Testis (tissue), 3 donors: ENCODE measurements around the gene MYLK. TPM values are rescaled to one million over a fixed set of nuclear protein-coding genes. Genes with fewer than 3 reads are reported as not detected.
A peak's percentile ranks its signal among the peaks of the same experiment; 100 is the strongest.
"Not testable (repeated sequence)": the region's sequence is repeated elsewhere in the genome, so short reads cannot be mapped to it uniquely, and the experiment has no call there.

Experiments
- DNase-seq: peaks from one replicate; pipeline ENCODE4 v3.0.0-alpha.2; 2019
- H3K27ac ChIP-seq, 2 donors: fragments of 200-600 bp; sonication (generic); one replicate each; pipeline ENCODE4 v1.5.1; 2019
- H3K27me3 ChIP-seq: fragments of 200-600 bp; sonication (generic); one replicate; pipeline ENCODE4 v1.5.1; 2019
- H3K36me3 ChIP-seq: fragments of 200-600 bp; sonication (generic); one replicate; pipeline ENCODE4 v1.5.1; 2017; ENCODE audit warnings: low read depth; ENCODE audit errors: missing control alignments
- H3K4me1 ChIP-seq: fragments of 200-600 bp; sonication (generic); one replicate; pipeline ENCODE4 v1.5.1; 2019
- H3K4me3 ChIP-seq, 2 donors: fragments of 200-600 bp; sonication (generic); one replicate each; pipeline ENCODE4 v1.5.1; 2017 to 2019
- H3K9me3 ChIP-seq: fragments of 200-600 bp; sonication (generic); one replicate; pipeline ENCODE4 v1.5.1; 2017
- CTCF ChIP-seq, 3 experiments: fragments of 450-650 bp in 2 of 3; fragments of 200-600 bp in 1 of 3; sonication (generic) in 1 of 3; IDR thresholded peaks; one replicate each; pipeline ENCODE4 v1.5.1; 2016 to 2019; ENCODE audit warnings: antibody characterized with exemption in 3 of 3, mild to moderate bottlenecking in 2 of 3, moderate library complexity in 1 of 3
- POLR2A ChIP-seq: fragments of 450-650 bp; IDR thresholded peaks from one replicate; pipeline ENCODE4 v1.6.1; 2017; ENCODE audit warnings: antibody characterized with exemption, mild to moderate bottlenecking, moderate library complexity
- WGBS, 2 donors: methylation state at CpG; one replicate each; pipeline ENCODE4 v1.1.5; 2018; 5-methylcytosine and 5-hydroxymethylcytosine counted together
- intact Hi-C: fragments of 100-400 bp; cut with DNase I; formaldehyde crosslinking; loops from one replicate; pipeline ENCODE4 v1.15.1; 2023; ENCODE audit warnings: low total_unique reads
- polyA plus RNA-seq: library from polyadenylated mRNA; stranded (reverse); fragments of 350-450 nt; fragmentation: Illumina TruSeq; extraction: RNeasy Lipid Tissue Mini Kit (QIAGEN cat#74804); gene quantifications from one replicate; pipeline ENCODE4 v1.2.3, GENCODE V29; 2014; ENCODE audit warnings: low read depth, low replicate concordance; ENCODE audit not compliant: insufficient read depth
- total RNA-seq, 2 donors: library from RNA; depleted of rRNA; stranded (reverse); fragments of >200 nt; gene quantifications; one replicate each; pipeline ENCODE4 v1.2.3, GENCODE V29; 2016

The MYLK gene
- total and polyA plus RNA-seq, 3 donors from 2014 or later, result 130 to 168 (median 151) TPM

GRCh38 chr3:123723522-123724168 lies 160.5 kb downstream of the MYLK start:
- peak; percentile 78 to 97 (median 96) for TF ChIP-seq CTCF (IDR thresholded peaks at IDR 0.05)
- no peak for TF ChIP-seq POLR2A
- Histone ChIP-seq H3K4me1 (peaks cover 19% of the 10 kb centered on the region), H3K9me3 (no peaks in the 10 kb centered on the region), H3K36me3 (no peaks in the 10 kb centered on the region), H3K27ac (no peak overlapping the region), H3K4me3 (no peak overlapping the region), H3K27me3 (no peaks in the 10 kb centered on the region)
- WGBS, 2 donors, result 24 to 26% methylated on average over 9 of the region's 9 CpGs
- DNase-seq, result peak; percentile 80
- intact Hi-C loops, result no loop called here

DNA sequence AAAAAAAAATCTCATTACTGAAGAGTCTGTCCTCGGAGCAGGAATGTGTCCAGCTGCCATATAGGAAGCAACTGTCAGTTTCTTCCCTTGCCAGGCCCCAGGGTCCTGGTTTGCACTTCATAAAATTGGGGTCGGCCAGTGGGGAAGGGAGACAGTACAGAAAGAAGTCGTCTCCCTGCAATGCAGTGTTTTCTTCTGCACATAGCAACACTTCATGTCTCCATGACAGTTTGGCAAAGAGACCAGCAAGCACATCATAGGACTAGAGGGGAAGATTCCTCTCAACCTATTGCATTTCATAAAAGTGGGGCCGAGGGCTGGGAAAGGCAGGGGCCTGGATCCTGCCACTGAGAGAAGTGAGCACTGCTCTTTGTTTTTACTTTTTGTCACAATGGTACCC lies 161.1 kb downstream of the MYLK start:
- WGBS, 2 donors, result 59 to 62% methylated on average over 4 of the region's 4 CpGs
- TF ChIP-seq CTCF (IDR thresholded peaks at IDR 0.05) (no peak), POLR2A (no peak)
- intact Hi-C loops, result no loop called here
- no peaks in the 10 kb centered on the region for H3K9me3 ChIP-seq
- no peaks in the 10 kb centered on the region for H3K36me3 ChIP-seq
- no peak for DNase-seq
- no peak overlapping the region for H3K4me3 ChIP-seq
- H3K27me3 ChIP-seq, result no peaks in the 10 kb centered on the region
- peaks cover 19% of the 10 kb centered on the region for H3K4me1 ChIP-seq
- no peak overlapping the region for H3K27ac ChIP-seq

GRCh38 chr3:123722456-123722855 lies 161.7 kb downstream of the MYLK start:
- no peak overlapping the region for H3K27ac ChIP-seq
- H3K36me3 ChIP-seq, result no peaks in the 10 kb centered on the region
- no peaks in the 10 kb centered on the region for H3K27me3 ChIP-seq
- H3K4me3 ChIP-seq, result no peak overlapping the region
- 46 to 48% methylated on average over 5 of the region's 5 CpGs for whole genome bisulfite sequencing, 2 donors
- H3K4me1 ChIP-seq, result peaks cover 19% of the 10 kb centered on the region
- TF ChIP-seq CTCF (IDR thresholded peaks at IDR 0.05) (no peak), POLR2A (no peak)
- H3K9me3 ChIP-seq, result no peaks in the 10 kb centered on the region
- DNase-seq, result no peak
- intact Hi-C loops, result no loop called here

DNA sequence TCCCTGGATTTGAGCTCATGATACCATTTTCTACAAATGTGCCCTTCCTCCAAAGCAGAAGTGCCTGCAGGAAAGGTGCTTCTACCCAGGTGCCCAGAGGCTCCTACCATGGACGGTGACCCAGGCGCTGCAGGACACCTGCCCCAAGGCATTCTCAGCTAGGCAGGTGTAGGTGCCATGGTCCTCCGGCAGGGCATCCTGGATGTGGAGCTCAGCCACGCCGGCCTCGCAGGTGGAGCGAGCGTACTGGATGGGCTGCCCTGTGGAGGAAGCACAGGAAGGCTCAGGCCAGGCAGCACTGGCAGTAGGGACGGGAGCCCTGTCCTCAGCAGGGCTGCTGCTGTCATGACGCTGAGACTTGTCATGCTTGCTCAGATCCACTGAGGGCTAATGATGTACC lies 162.1 kb downstream of the MYLK start:
- intact Hi-C loops, result no loop called here

DNA sequence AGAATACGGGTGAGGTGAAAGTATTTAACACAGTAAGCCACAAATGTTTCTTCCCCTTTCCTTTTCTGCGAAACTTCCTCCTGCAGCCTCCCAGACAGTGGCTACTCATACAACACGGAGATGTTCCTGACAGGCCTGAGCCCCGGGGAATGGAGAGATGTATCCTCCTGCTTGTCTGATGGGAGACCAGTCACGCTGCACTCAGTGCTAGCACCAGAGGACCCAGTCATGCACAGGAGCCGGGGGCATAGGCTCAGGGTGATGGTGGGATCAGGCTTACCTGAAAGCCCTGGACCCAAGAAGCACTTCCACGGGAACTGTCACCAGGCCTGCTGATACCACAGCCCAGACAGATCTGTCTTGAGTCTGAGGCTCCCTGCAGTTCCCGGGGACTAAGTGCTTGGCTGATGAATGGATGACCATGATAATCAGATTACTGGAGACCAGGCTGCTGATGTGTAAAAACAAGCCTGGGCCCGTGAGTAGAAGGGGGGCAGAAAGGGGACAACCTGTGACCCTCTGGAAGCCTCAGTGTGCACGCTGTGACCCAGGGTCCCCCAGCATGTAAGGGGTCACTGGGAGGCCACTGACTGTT lies 162.9 kb downstream of the MYLK start:
- H3K27ac ChIP-seq, result peak overlapping the region in 1 of 2 donors; percentile 74
- not testable (repeated sequence) for H3K27me3 ChIP-seq
- WGBS, 2 donors, result 56 to 73% methylated on average over 5 to 9 of the region's 10 CpGs

More for the DNA sequence above, 162.1 kb downstream of the MYLK start:
- Histone ChIP-seq H3K9me3 (no peaks in the 10 kb centered on the region), H3K4me3 (no peak overlapping the region), H3K27me3 (no peaks in the 10 kb centered on the region), H3K27ac (no peak overlapping the region), H3K36me3 (no peaks in the 10 kb centered on the region), H3K4me1 (peaks cover 19% of the 10 kb centered on the region)
- TF ChIP-seq POLR2A (no peak), CTCF (IDR thresholded peaks at IDR 0.05) (no peak)
- no peak for DNase-seq
- 87 to 88% methylated on average over 5 to 10 of the region's 10 CpGs for WGBS, 2 donors

More for the DNA sequence above, 162.9 kb downstream of the MYLK start:
- H3K4me3 ChIP-seq, DNase-seq, intact Hi-C loops, H3K36me3 ChIP-seq, H3K9me3 ChIP-seq: not testable (repeated sequence)
- peaks cover 19% of the 10 kb centered on the region for H3K4me1 ChIP-seq
